ENCODE measurements around the gene GNG3. TPM values are rescaled to one million over a fixed set of nuclear protein-coding genes. Genes with fewer than 3 reads are reported as not detected.

GNG3 gene
- polyA plus RNA-seq (2013), result 0.31 and 0.32 TPM in 2 replicates

GRCh38 chr11:62707277-62707861 lies at the start of gene GNG3, which contains the start of gene BSCL2:
TSS of gene GNG3 (plus strand) at chr11:62707676. CDS start at chr11:62708296, 620 bp downstream.
TSS of gene BSCL2 (minus strand) at chr11:62707424. CDS start at chr11:62707195, 229 bp downstream.
- Histone ChIP-seq H2AK5ac (ENCODE audit: low read length) (peak within 1 kb of the TSS; percentile 53), H4K8ac (ENCODE audit: low read depth, low read length) (peak within 1 kb of the TSS; percentile 88), H3K4ac (ENCODE audit: low read depth, low read length) (peak within 1 kb of the TSS; percentile 24), H3K36me3 (ENCODE audit: control insufficient read depth in 1 of 2, insufficient read depth in 2 of 2, low read length in 2 of 2) (peaks cover 2 to 12% of the 10 kb centered on the region in 2 experiments), H3K9ac (ENCODE audit: low read length) (peak within 1 kb of the TSS; percentile 14), H4K91ac (ENCODE audit: low read depth, low read length) (peak within 1 kb of the TSS; percentile 76), H2BK120ac (ENCODE audit: insufficient read depth, low read length, poor library complexity) (peak within 1 kb of the TSS; percentile 38), H4K12ac (ENCODE audit: low read depth, low read length) (peak within 1 kb of the TSS; percentile 87), H3K23ac (ENCODE audit: low read length) (no peak within 1 kb of the TSS), H2BK12ac (ENCODE audit: low read length) (no peak within 1 kb of the TSS), H3K9me3 (ENCODE audit: insufficient read depth, low read depth, low read length) (no peaks in the 10 kb centered on the region), H3K14ac (ENCODE audit: low read length) (peak within 1 kb of the TSS; percentile 90), H2BK5ac (ENCODE audit: low read depth, low read length, poor library complexity) (peak within 1 kb of the TSS; percentile 25), H3K27ac (ENCODE audit: low read depth, low read length) (peak within 1 kb of the TSS; percentile 76), H3K79me2 (ENCODE audit: control insufficient read depth, insufficient read depth, low read length, poor library complexity) (peaks cover 10% of the 10 kb centered on the region), H2AFZ (ENCODE audit: insufficient read depth, low read length, poor library complexity) (no peak within 1 kb of the TSS), H3K27me3 (ENCODE audit: insufficient read depth, low read length) (no peaks in the 10 kb centered on the region), H3K79me1 (ENCODE audit: low read length) (peaks cover 22% of the 10 kb centered on the region), H3K4me3 (ENCODE audit: low read depth, low read length) (peak within 1 kb of the TSS; percentile 68), H3K18ac (ENCODE audit: low read length) (peak within 1 kb of the TSS; percentile 57), H3K4me1 (ENCODE audit: control insufficient read depth in 1 of 2, insufficient read depth in 2 of 2, low read length in 2 of 2) (peaks cover 25 to 30% of the 10 kb centered on the region in 2 experiments), H3K4me2 (ENCODE audit: low read length) (peak within 1 kb of the TSS; percentile 94)
- WGBS (ENCODE audit: extremely low coverage, insufficient coverage, insufficient read length), result no CpG with 5 or more reads among the region's 10 CpGs
- DNase-seq, result no peak

- H3K18ac ChIP-seq (ENCODE audit: low read length), result peak overlapping the region; percentile 55
- no peaks in the 10 kb centered on the region for H3K27me3 ChIP-seq (ENCODE audit: insufficient read depth, low read length)
- no peaks in the 10 kb centered on the region for H3K9me3 ChIP-seq (ENCODE audit: insufficient read depth, low read depth, low read length)
- peaks cover 13 to 29% of the 10 kb centered on the region in 2 experiments for H3K36me3 ChIP-seq (ENCODE audit: control insufficient read depth in 1 of 2, insufficient read depth in 2 of 2, low read length in 2 of 2)
- H3K4me1 ChIP-seq (ENCODE audit: control insufficient read depth in 1 of 2, insufficient read depth in 2 of 2, low read length in 2 of 2), result peaks cover 10% of the 10 kb centered on the region in 2 experiments
- H3K27ac ChIP-seq (ENCODE audit: low read depth, low read length), result peak overlapping the region; percentile 92
- H2AFZ ChIP-seq (ENCODE audit: insufficient read depth, low read length, poor library complexity), result peak overlapping the region; percentile 70
- H2BK12ac ChIP-seq (ENCODE audit: low read length), result no peak overlapping the region
- peaks cover 18% of the 10 kb centered on the region for H3K79me2 ChIP-seq (ENCODE audit: control insufficient read depth, insufficient read depth, low read length, poor library complexity)
- H3K4me3 ChIP-seq (ENCODE audit: low read depth, low read length), result peak overlapping the region; percentile 89
- H3K9ac ChIP-seq (ENCODE audit: low read length), result peak overlapping the region; percentile 90
- H3K23ac ChIP-seq (ENCODE audit: low read length), result no peak overlapping the region
- H4K8ac ChIP-seq (ENCODE audit: low read depth, low read length), result peak overlapping the region; percentile 84
- H3K14ac ChIP-seq (ENCODE audit: low read length), result peak overlapping the region; percentile 88
- peak; percentile 73 to 79 for DNase-seq
- peak overlapping the region; percentile 54 for H2BK120ac ChIP-seq (ENCODE audit: insufficient read depth, low read length, poor library complexity)
- H2AK5ac ChIP-seq (ENCODE audit: low read length), result peak overlapping the region; percentile 32
- H3K79me1 ChIP-seq (ENCODE audit: low read length), result peaks cover 13% of the 10 kb centered on the region
- H3K4me2 ChIP-seq (ENCODE audit: low read length), result peak overlapping the region; percentile 68
- H3K4ac ChIP-seq (ENCODE audit: low read depth, low read length), result peak overlapping the region; percentile 71
- peak overlapping the region; percentile 69 for H2BK5ac ChIP-seq (ENCODE audit: low read depth, low read length, poor library complexity)
- no CpG with 5 or more reads among the region's 36 CpGs for WGBS (ENCODE audit: extremely low coverage, insufficient coverage, insufficient read length)
- peak overlapping the region; percentile 83 for H4K91ac ChIP-seq (ENCODE audit: low read depth, low read length)
- H4K12ac ChIP-seq (ENCODE audit: low read depth, low read length), result peak overlapping the region; percentile 4
Observed at GRCh38 chr11:62664405-62665074, 42.9 kb upstream of the GNG3 start.

- H3K27ac ChIP-seq (ENCODE audit: low read depth, low read length), result peak within 1 kb of the TSS; percentile 92
- no peaks in the 10 kb centered on the region for H3K27me3 ChIP-seq (ENCODE audit: insufficient read depth, low read length)
- peak within 1 kb of the TSS; percentile 16 for H2BK12ac ChIP-seq (ENCODE audit: low read length)
- peak within 1 kb of the TSS; percentile 36 for H2AK5ac ChIP-seq (ENCODE audit: low read length)
- peaks cover 10% of the 10 kb centered on the region in 2 experiments for H3K4me1 ChIP-seq (ENCODE audit: control insufficient read depth in 1 of 2, insufficient read depth in 2 of 2, low read length in 2 of 2)
- H2BK120ac ChIP-seq (ENCODE audit: insufficient read depth, low read length, poor library complexity), result peak within 1 kb of the TSS; percentile 54
- H3K4me2 ChIP-seq (ENCODE audit: low read length), result peak within 1 kb of the TSS; percentile 68
- peak within 1 kb of the TSS; percentile 70 for H2AFZ ChIP-seq (ENCODE audit: insufficient read depth, low read length, poor library complexity)
- H3K4me3 ChIP-seq (ENCODE audit: low read depth, low read length), result peak within 1 kb of the TSS; percentile 89
- H3K79me2 ChIP-seq (ENCODE audit: control insufficient read depth, insufficient read depth, low read length, poor library complexity), result peaks cover 18% of the 10 kb centered on the region
- no peaks in the 10 kb centered on the region for H3K9me3 ChIP-seq (ENCODE audit: insufficient read depth, low read depth, low read length)
- H3K79me1 ChIP-seq (ENCODE audit: low read length), result peaks cover 13% of the 10 kb centered on the region
- H3K23ac ChIP-seq (ENCODE audit: low read length), result no peak within 1 kb of the TSS
- peak within 1 kb of the TSS; percentile 88 for H3K14ac ChIP-seq (ENCODE audit: low read length)
- H4K91ac ChIP-seq (ENCODE audit: low read depth, low read length), result peak within 1 kb of the TSS; percentile 83
- H3K18ac ChIP-seq (ENCODE audit: low read length), result peak within 1 kb of the TSS; percentile 85
- H4K8ac ChIP-seq (ENCODE audit: low read depth, low read length), result peak within 1 kb of the TSS; percentile 84
- no CpG with 5 or more reads among the region's 47 CpGs for WGBS (ENCODE audit: extremely low coverage, insufficient coverage, insufficient read length)
- peaks cover 13 to 30% of the 10 kb centered on the region in 2 experiments for H3K36me3 ChIP-seq (ENCODE audit: control insufficient read depth in 1 of 2, insufficient read depth in 2 of 2, low read length in 2 of 2)
- peak; percentile 85 to 95 for DNase-seq
- peak within 1 kb of the TSS; percentile 81 for H4K12ac ChIP-seq (ENCODE audit: low read depth, low read length)
- peak within 1 kb of the TSS; percentile 90 for H3K9ac ChIP-seq (ENCODE audit: low read length)
- peak within 1 kb of the TSS; percentile 69 for H2BK5ac ChIP-seq (ENCODE audit: low read depth, low read length, poor library complexity)
- H3K4ac ChIP-seq (ENCODE audit: low read depth, low read length), result peak within 1 kb of the TSS; percentile 93
Observed at GRCh38 chr11:62665075-62665598, 42.3 kb upstream of the GNG3 start, which contains the start of the genes C11orf98 and CSKMT. TSS of gene C11orf98 (minus strand) at chr11:62665210. CDS start at chr11:62665169, 41 bp downstream. TSS of gene CSKMT (plus strand) at chr11:62665312. CDS start at chr11:62665880, 568 bp downstream.

GRCh38 chr11:62665599-62666258 lies 41.7 kb upstream of the GNG3 start:
- H2AK5ac ChIP-seq (ENCODE audit: low read length), result peak overlapping the region; percentile 36
- peak overlapping the region; percentile 75 for H4K91ac ChIP-seq (ENCODE audit: low read depth, low read length)
- peak overlapping the region; percentile 66 for H3K27ac ChIP-seq (ENCODE audit: low read depth, low read length)
- peak overlapping the region; percentile 68 for H3K4me2 ChIP-seq (ENCODE audit: low read length)
- H3K79me2 ChIP-seq (ENCODE audit: control insufficient read depth, insufficient read depth, low read length, poor library complexity), result peaks cover 18% of the 10 kb centered on the region
- H3K9me3 ChIP-seq (ENCODE audit: insufficient read depth, low read depth, low read length), result no peaks in the 10 kb centered on the region
- H3K79me1 ChIP-seq (ENCODE audit: low read length), result peaks cover 13% of the 10 kb centered on the region
- H3K14ac ChIP-seq (ENCODE audit: low read length), result peak overlapping the region; percentile 87
- peaks cover 10% of the 10 kb centered on the region in 2 experiments for H3K4me1 ChIP-seq (ENCODE audit: control insufficient read depth in 1 of 2, insufficient read depth in 2 of 2, low read length in 2 of 2)
- no peaks in the 10 kb centered on the region for H3K27me3 ChIP-seq (ENCODE audit: insufficient read depth, low read length)
- peak overlapping the region; percentile 93 for H3K4ac ChIP-seq (ENCODE audit: low read depth, low read length)
- DNase-seq, result peak; percentile 29 to 55
- H4K12ac ChIP-seq (ENCODE audit: low read depth, low read length), result peak overlapping the region; percentile 81
- peak overlapping the region; percentile 21 for H2BK120ac ChIP-seq (ENCODE audit: insufficient read depth, low read length, poor library complexity)
- peak overlapping the region; percentile 85 for H3K4me3 ChIP-seq (ENCODE audit: low read depth, low read length)
- H2AFZ ChIP-seq (ENCODE audit: insufficient read depth, low read length, poor library complexity), result no peak overlapping the region
- H3K9ac ChIP-seq (ENCODE audit: low read length), result peak overlapping the region; percentile 82
- H3K18ac ChIP-seq (ENCODE audit: low read length), result peak overlapping the region; percentile 85
- peaks cover 13 to 28% of the 10 kb centered on the region in 2 experiments for H3K36me3 ChIP-seq (ENCODE audit: control insufficient read depth in 1 of 2, insufficient read depth in 2 of 2, low read length in 2 of 2)
- H4K8ac ChIP-seq (ENCODE audit: low read depth, low read length), result peak overlapping the region; percentile 64
- H2BK5ac ChIP-seq (ENCODE audit: low read depth, low read length, poor library complexity), result peak overlapping the region; percentile 25
- no CpG with 5 or more reads among the region's 39 CpGs for WGBS (ENCODE audit: extremely low coverage, insufficient coverage, insufficient read length)
- H3K23ac ChIP-seq (ENCODE audit: low read length), result no peak overlapping the region
- H2BK12ac ChIP-seq (ENCODE audit: low read length), result peak overlapping the region; percentile 16
